HFFc6 (cell line): ENCODE results near the gene KRT16. TPM values are rescaled to one million over a fixed set of nuclear protein-coding genes. Genes with fewer than 3 reads are reported as not detected.
"Not testable (repeated sequence)": the region's sequence is repeated elsewhere in the genome, so short reads cannot be mapped to it uniquely, and the experiment has no call there.

Source experiments
- DNase-seq: peaks from one replicate; pipeline ENCODE4 v3.0.0-alpha.2; 2018
- H3K27ac Mint-ChIP-seq: 2 replicates; pipeline ENCODE4 v1.8.0; 2020; ENCODE audit warnings: mild to moderate bottlenecking, mixed read lengths
- H3K27me3 Mint-ChIP-seq: 2 replicates; pipeline ENCODE4 v1.8.0; 2021; ENCODE audit warnings: mild to moderate bottlenecking, moderate library complexity, mixed read lengths; ENCODE audit not compliant: insufficient read depth
- H3K36me3 Mint-ChIP-seq: 2 replicates; pipeline ENCODE4 v1.8.0; 2021; ENCODE audit warnings: low read depth, mixed read lengths
- H3K4me1 Mint-ChIP-seq: 2 replicates; pipeline ENCODE4 v1.8.0; 2020; ENCODE audit warnings: low read depth, mixed read lengths
- H3K4me3 Mint-ChIP-seq: 2 replicates; pipeline ENCODE4 v1.8.0; 2020; ENCODE audit warnings: mild to moderate bottlenecking, moderate library complexity, mixed read lengths
- H3K9me3 Mint-ChIP-seq: 2 replicates; pipeline ENCODE4 v1.8.0; 2020; ENCODE audit warnings: mild to moderate bottlenecking, mixed read lengths
- total RNA-seq, 6 experiments: library from RNA; stranded (reverse); fragmentation: NEBNext Ultra II Directional; extraction: Animal tissue kit (Norgen Biotek cat#: 25700); gene quantifications; 2 replicates in 1 of 6; 3 replicates in 5 of 6; pipeline ENCODE4 v1.2.3, GENCODE V29; 2021
- TF ChIP-seq, protein P1 (sequence below): fragments of 200-600 bp; sonication (generic); IDR thresholded peaks from 2 replicates; pipeline ENCODE4 v1.5.0; 2021; ENCODE audit warnings: antibody characterized with exemption, mild to moderate bottlenecking

The KRT16 gene
- total RNA-seq, 6 experiments from 2014 or later: 0.11 to 0.47 (median 0.17) TPM; not detected in 2

- Mint-ChIP-seq H3K4me1 (peaks cover 9% of the 10 kb centered on the region), H3K9me3 (no peaks in the 10 kb centered on the region), H3K27ac (no peak overlapping the region), H3K4me3 (no peak overlapping the region), H3K27me3 (peaks cover 35% of the 10 kb centered on the region), H3K36me3 (no peaks in the 10 kb centered on the region)
- TF ChIP-seq, protein P1, sequence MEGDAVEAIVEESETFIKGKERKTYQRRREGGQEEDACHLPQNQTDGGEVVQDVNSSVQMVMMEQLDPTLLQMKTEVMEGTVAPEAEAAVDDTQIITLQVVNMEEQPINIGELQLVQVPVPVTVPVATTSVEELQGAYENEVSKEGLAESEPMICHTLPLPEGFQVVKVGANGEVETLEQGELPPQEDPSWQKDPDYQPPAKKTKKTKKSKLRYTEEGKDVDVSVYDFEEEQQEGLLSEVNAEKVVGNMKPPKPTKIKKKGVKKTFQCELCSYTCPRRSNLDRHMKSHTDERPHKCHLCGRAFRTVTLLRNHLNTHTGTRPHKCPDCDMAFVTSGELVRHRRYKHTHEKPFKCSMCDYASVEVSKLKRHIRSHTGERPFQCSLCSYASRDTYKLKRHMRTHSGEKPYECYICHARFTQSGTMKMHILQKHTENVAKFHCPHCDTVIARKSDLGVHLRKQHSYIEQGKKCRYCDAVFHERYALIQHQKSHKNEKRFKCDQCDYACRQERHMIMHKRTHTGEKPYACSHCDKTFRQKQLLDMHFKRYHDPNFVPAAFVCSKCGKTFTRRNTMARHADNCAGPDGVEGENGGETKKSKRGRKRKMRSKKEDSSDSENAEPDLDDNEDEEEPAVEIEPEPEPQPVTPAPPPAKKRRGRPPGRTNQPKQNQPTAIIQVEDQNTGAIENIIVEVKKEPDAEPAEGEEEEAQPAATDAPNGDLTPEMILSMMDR: no peak
- no peak for DNase-seq
Measured at GRCh38 chr17:41588126-41588810, 24.3 kb downstream of the KRT16 start.

GRCh38 chr17:41586863-41587495 is 25.6 kb downstream of the KRT16 start, which contains the start of gene KRT14:
KRT14 (minus strand) TSS chr17:41586895; CDS start chr17:41586834, 61 bp downstream.
- no peaks in the 10 kb centered on the region for H3K36me3 Mint-ChIP-seq
- H3K27me3 Mint-ChIP-seq: peaks cover 38% of the 10 kb centered on the region
- H3K27ac Mint-ChIP-seq: no peak within 1 kb of the TSS
- no peaks in the 10 kb centered on the region for H3K9me3 Mint-ChIP-seq
- H3K4me3 Mint-ChIP-seq: no peak within 1 kb of the TSS
- TF ChIP-seq, protein P1: no peak
- peaks cover 9% of the 10 kb centered on the region for H3K4me1 Mint-ChIP-seq
- no peak for DNase-seq

GRCh38 chr17:41585301-41586056 is 27.1 kb downstream of the KRT16 start:
- Mint-ChIP-seq H3K9me3 (no peaks in the 10 kb centered on the region), H3K27ac (no peak overlapping the region), H3K4me3 (no peak overlapping the region), H3K36me3 (no peaks in the 10 kb centered on the region), H3K4me1 (peaks cover 16% of the 10 kb centered on the region), H3K27me3 (peaks cover 31% of the 10 kb centered on the region)
- no peak for DNase-seq
- TF ChIP-seq, protein P1: no peak

GRCh38 chr17:41584331-41584927 is 28.1 kb downstream of the KRT16 start:
- not testable (repeated sequence) for H3K9me3 Mint-ChIP-seq, H3K4me3 Mint-ChIP-seq, DNase-seq, H3K27ac Mint-ChIP-seq, H3K36me3 Mint-ChIP-seq
- Mint-ChIP-seq H3K27me3 (peaks cover 29% of the 10 kb centered on the region), H3K4me1 (peaks cover 19% of the 10 kb centered on the region)

DNA sequence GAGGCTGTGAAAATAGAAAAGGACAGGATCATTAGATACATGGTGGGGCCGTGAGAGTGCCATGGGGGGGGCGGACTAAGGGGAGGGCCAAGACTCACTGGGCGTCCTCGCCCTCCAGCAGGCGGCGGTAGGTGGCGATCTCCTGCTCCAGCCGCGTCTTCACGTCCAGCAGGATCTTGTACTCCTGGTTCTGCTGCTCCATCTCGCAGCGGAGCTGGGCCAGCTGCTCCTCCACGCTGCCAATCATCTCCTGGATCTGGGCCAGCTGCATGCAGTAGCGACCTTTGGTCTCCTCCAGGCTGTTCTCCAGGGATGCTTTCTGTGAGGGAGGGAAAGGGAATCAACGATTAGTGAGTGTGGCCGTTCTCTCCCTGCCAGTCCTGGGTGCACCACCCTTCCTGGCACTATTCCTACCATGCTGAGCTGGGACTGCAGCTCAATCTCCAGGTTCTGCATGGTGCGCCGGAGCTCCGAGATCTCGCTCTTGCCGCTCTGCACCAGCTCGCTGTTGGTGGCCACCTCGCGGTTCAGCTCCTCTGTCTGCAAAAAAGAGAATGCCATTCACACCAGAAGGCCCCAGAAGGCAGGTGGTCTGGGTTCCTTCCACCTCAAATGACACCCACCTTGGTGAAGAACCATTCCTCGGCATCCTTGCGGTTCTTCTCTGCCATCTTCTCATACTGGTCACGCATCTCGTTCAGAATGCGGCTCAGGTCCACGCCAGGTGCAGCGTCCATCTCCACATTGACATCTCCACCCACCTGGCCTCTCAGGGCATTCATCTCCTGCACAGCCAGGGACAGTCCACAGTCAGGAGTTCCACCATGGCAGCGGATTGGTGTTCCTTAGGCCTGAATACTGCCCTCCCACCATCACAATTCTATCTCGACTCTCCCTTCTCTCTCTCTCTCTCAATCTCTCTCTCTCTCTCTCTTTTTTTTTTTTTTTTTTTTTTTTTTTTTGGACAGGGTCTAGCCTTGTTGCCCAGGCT is 29.1 kb downstream of the KRT16 start:
- Mint-ChIP-seq H3K27ac (no peak overlapping the region), H3K36me3 (no peaks in the 10 kb centered on the region), H3K4me1 (peaks cover 15% of the 10 kb centered on the region)

DNA sequence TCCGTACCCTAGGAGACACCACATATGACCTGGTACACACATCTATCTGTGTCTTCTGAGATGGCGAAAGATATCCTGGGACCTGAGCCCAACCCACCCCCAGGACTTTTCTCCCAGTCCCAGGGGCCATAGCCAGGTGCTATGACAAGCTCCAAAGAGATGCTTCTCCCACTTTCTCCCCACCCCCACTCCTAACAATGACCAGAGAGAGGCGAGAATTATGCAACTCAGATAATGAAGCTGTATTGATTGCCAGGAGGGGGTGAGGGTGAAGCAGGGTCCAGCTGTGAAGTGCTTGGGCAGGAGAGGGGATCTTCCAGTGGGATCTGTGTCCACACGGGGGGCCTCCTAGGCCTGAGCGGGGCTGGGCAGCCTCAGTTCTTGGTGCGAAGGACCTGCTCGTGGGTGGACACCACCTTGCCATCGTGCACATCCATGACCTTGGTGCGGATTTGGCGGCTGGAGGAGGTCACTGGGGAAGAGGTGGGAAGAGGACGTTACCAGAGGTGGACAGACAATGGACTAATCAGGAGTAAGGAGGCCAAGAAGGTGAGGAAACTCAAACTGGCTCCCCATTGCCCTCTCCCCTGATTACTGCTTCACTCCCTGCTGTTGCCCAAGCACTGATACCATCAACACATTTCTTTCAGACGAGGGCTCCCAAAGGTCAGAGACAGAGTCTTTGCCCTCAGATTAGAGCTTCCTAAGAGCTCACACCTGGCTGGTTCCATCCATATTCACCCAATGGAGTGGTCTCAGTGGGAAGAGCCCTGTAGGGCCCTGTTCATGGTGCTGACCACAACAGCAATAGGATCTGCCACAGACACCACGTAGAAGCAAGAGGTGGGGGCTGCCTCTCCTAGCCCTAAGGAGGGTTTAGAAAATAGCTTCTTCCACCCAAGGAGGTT is 30.3 kb downstream of the KRT16 start:
- not testable (repeated sequence) for DNase-seq, H3K9me3 Mint-ChIP-seq, H3K27ac Mint-ChIP-seq, H3K4me3 Mint-ChIP-seq, H3K36me3 Mint-ChIP-seq
- H3K27me3 Mint-ChIP-seq: peaks cover 32% of the 10 kb centered on the region
- peaks cover 11% of the 10 kb centered on the region for H3K4me1 Mint-ChIP-seq

More for the DNA sequence above, 29.1 kb downstream of the KRT16 start:
- Mint-ChIP-seq H3K27me3 (peaks cover 27% of the 10 kb centered on the region), H3K9me3 (no peaks in the 10 kb centered on the region), H3K4me3 (no peak overlapping the region)
- TF ChIP-seq, protein P1: no peak
- DNase-seq: no peak
